Stimulated activated naive CD8-positive, alpha-beta T cell treated with anti-CD3 and anti-CD28 coated beads, Interleukin-15, Interleukin-2, amounts not matched to agents 100 U/mL and 50 U/mL, for 24 hours (primary cell): ENCODE results near the gene NDUFC2.
A peak's percentile ranks its signal among the peaks of the same experiment; 100 is the strongest.
"Not testable (repeated sequence)": the region's sequence is repeated elsewhere in the genome, so short reads cannot be mapped to it uniquely, and the experiment has no call there.

Source experiments
- ATAC-seq: fragments of 150-1000 bp; cut with Tn5 transposase; one replicate; pipeline ENCODE4 v1.10.0; 2021
- DNase-seq: peaks from one replicate; pipeline ENCODE4 v3.0.0; 2021

The NDUFC2 gene

DNA sequence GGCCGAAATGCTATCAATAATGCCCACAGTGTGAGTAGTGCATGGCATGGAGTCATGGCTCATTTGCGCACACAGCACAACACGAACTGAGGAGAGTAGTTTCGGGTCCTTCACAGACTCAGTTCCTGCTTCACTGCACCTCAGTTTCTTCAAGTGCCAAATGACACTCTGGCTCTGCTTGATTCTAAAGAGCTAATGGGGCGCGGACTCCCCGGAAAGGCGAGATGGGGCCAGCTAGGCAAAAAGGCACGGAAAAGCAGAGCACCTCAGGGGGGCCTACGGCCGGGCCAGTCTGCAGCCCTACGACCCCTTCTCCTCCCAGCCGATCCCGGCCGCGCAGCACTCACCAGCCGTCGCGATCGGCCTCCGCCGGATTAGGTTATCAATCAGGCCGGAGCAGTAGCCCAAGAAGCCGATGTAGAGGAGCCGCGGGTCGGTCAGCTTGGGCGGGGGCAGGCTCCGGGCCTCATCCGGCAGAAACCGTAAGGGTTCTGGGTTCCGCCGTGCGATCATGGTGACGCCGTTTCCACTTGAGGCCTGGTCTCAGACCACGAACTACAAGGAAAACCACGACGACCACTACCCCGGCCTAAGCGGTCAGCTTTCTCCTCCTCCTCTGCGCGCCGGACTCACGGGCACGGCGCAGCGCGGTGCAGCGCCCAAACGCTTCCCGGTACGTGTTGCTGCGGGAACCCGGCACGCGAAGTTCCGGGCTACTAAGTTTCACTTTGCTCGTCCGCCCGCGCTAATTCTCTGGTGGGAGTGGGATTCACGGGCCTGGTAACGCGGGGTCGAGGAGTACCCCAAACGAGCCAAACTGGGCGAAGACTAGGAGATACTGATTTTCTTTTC is at the start of gene NDUFC2:
Gene NDUFC2 (minus strand): TSS at position 631 of the 852 bp plus-strand sequence. CDS start 118 bp downstream, at position 513.
- ATAC-seq (peak; percentile 83), DNase-seq (peak; percentile 79)

- ATAC-seq (no peak), DNase-seq (no peak)
These were observed 47.7 kb upstream of the NDUFC2 start for GRCh38 chr11:78127403-78127802.

- DNase-seq: no peak
- ATAC-seq: no peak
These were observed 33.1 kb upstream of the NDUFC2 start for GRCh38 chr11:78112582-78113275.

- DNase-seq (no peak), ATAC-seq (no peak)
These were observed 31.6 kb upstream of the NDUFC2 start for GRCh38 chr11:78111298-78111697.

DNA sequence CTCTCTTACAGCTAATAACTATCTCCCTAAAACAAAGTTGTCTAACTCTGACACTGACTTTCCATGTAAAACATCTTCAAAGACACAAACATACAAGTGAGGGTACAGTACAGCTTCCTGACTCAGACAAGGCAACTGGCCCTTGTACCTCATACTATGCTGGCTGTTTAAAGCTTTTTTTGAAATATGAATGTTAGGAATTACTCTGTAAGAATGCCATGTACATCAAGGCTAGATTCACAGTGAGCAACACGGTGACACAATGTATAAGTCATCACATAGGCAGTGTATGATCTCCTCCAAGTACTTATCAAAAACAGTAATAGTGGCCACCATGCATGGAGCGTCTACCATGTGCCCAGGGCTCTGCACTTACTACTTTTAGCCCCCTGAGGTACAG is 31.2 kb upstream of the NDUFC2 start:
- DNase-seq: no peak
- ATAC-seq: no peak

DNA sequence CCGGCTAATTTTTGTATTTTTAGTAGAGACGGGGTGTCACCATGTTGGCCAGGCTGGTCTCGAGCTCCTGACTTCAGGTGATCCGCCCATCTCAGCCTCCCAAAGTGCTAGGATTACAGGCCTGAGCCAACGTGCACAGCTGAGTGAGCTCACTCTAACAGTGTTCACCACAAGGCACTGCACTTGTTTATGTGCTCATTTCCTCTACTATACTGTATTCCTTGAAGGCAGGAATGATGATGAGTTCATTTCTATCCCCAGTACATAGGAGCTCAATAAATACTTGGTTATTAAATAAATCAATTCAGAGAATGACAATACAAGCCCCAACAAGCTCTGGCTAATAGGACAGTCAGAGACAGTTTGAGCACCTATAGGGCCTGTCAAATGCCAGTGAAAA is 30.7 kb upstream of the NDUFC2 start:
- no peak for DNase-seq
- ATAC-seq: no peak

DNA sequence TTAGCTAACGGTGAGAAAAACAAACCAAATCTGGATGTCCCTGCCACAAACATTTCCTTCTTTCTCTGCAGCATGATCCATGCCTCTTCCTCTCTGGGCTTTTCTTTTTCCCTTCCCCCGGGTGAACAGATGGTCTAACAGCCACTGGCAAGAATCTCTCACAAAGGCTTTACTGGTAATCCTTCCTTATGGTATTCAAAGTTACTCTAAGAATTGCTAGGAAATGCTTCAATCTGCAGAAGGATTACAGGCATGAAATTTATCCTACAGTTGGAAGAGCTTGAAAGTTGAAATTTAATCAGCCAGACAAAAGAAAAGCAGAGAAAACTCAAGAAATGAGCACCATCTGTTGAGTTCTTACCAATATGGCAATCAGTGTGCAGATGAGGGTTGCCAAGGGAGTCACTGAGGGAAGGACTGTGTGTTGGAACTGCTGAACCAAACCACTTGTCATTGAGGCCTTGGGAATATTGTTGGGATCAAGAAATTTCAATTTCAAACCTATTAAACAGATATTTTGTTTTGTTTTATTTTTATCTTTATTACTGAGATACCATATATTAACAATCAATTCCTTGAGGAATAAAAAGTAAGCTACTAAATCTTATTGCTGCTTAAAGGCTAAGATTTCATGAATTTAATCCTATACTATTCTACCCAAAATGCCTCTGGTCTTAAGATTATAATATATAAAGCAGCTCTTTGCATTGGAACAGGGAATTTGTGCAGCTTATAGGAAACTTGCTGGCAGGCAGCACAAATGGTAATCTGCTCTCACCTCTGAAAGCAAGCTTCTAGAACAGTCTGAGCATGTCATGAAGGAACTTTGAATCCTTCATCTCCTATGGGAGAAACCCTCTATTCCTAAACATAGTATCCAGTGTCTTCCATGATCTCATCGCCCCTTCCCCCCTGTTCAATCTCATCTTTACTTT is 29.7 kb upstream of the NDUFC2 start:
- no peak for DNase-seq

DNA sequence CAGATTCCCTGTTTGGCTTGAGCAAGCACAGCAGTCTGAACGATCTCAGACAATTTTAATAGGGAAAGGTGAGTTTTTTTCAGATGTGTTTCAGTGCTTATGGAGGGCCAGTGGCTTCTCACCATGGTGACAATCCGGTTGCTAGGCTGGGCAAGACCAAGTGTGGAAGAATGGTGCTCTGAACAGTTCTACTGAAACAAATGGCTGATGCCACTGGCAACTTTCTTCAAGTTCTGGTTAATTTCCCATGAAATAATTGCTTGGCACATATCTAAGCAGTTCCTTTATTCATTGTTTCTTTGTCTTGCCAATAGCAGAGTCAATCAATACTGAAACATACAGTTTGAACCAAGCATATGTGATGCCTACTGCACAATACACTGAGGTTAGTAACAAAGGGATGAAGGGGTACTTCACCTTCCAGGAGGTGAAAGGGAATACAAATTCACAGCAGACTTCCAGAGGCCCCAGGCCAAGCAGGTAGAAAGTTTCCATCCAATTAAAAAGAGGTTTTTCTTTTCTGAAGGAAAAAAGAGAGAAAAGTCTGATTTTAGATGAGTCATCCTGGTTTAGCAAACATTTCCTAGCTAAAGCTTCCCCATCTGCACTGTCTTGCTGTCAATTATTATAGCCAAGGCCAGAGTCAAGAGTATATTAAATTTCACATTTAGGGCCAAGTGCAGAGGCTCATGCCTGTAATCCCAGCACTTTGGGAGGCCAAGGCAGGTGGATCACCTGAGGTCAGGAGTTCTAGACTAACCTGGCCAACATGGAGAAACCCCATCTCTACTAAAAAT is 21.2 kb upstream of the NDUFC2 start:
- no peak for ATAC-seq
- DNase-seq: no peak

More for the DNA sequence above, 29.7 kb upstream of the NDUFC2 start:
- ATAC-seq: no peak

DNA sequence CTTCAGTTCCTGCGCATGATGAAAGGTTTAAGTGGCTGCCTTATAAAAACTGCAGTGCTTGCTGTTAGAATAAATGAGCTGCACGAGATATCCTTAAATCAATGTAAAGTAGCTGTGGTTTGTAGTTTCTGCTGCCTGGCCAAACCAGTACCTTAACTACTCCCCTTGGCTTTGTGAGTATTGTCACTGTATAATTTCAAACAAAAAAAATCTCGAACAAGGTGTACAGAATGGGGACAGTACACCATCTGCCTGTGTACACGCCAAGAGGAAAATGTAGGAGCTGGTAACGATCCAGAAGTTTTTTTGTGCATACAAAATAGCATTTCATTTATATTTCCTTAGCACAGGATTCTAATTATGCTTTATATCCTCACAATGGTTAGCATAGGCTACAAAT is 20.6 kb upstream of the NDUFC2 start:
- ATAC-seq (no peak), DNase-seq (no peak)

DNA sequence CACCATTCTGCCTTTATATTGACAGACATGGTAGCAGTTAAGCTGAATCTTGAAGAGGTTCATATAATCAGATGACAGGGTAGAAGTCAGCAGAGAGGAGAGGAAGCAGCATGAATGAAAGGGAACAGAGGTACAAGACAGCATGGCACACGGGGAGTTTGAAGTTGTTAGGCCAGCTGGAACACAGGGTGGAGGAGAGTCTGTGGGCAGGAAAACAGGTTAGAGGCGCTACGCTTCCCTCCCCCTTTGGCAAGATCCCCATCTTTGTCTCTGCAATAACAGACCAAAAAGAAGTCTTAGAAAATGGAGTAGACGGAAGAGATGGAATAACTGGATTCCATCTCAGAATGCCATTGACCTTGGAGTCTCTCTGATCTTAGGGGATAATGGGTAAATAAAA is 20.0 kb upstream of the NDUFC2 start:
- DNase-seq: no peak
- ATAC-seq: no peak

DNA sequence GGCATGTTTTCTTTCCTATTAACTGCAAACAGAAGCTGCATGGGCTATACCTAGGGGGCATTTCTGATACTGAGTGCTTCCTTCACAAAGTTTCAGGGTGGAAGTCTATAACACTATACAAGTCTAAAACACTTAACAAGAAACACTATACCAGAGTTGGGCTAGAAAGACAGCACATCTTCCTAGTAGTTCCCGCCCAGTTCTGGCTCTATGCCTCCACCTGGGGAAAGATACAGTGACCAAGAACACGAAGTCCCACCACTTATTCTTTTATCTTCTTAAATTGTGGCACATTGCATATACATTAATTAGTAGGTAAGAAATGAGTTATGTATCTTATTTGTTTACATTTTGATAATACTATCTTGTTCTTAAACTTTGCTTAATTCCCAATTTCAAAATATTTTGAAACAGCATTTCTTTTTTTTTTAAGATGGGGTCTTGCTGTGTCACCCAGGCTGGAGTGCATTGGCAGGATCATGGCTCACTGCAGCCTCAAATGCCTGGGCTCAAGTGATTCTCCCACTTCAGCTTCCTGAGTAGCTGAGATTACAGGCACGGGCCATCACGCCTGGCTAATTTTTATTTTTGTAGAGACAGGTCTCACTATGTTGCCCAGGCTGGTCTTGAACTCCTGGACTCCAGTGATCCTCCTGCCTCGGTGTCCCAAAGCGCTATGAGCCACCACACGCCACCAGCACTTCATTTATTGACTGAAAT is 18.2 kb upstream of the NDUFC2 start:
- ATAC-seq: no peak
- DNase-seq: no peak

- ATAC-seq (peak; percentile 97), DNase-seq (peak; percentile 4)
These were observed 14.6 kb upstream of the NDUFC2 start for GRCh38 chr11:78094250-78094649.

DNA sequence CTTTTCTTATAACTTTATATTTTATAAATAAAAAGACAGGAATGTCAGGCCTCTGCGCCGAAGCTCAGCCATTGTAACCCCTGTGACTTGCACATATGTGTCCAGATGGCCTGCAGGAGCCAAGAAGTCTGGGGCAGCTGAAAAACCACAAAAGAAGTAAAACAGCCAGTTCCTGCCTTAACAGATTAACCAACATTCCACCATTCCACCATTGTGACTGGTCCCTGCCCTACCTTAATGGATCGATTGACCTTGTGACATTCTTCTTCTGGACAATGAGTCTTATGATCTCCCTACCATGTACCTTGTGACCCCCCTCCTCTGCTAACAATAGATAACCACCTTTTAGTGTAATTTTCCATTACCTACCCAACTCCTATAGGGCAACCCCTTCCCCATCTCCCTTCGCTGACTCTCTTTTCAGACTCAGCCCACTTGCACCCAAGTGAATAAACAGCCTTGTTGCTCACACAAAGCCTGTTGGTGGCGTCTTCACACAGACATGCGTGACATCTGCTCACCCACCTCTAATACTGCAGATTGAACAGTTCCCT is 6.9 kb upstream of the NDUFC2 start:
- not testable (repeated sequence) for DNase-seq, ATAC-seq

- no peak for ATAC-seq
These were observed 6.3 kb upstream of the NDUFC2 start for GRCh38 chr11:78085972-78086371.

DNA sequence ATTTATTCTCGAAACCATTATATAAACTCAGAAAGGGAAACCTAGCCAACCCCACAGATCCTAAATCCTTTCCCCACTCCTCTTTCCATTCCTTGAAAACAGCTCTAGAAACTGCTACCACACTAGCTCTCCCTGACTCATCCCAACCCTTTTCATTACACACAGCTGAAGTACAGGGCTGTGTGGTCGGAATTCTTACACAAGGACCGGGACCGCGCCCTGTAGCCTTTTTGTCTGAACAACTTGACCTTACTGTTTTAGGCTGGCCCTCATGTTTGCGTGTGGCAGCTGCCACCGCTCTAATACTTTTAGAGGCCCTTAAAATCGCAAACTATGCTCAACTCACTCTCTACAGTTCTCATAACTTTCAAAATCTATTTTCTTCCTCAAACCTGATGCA is 4.8 kb upstream of the NDUFC2 start:
- ATAC-seq, DNase-seq: not testable (repeated sequence)

More at GRCh38 chr11:78085972-78086371, 6.3 kb upstream of the NDUFC2 start:
- no peak for DNase-seq

- no peak for ATAC-seq
- no peak for DNase-seq
These were observed 3.4 kb upstream of the NDUFC2 start for GRCh38 chr11:78083021-78083420.

DNA sequence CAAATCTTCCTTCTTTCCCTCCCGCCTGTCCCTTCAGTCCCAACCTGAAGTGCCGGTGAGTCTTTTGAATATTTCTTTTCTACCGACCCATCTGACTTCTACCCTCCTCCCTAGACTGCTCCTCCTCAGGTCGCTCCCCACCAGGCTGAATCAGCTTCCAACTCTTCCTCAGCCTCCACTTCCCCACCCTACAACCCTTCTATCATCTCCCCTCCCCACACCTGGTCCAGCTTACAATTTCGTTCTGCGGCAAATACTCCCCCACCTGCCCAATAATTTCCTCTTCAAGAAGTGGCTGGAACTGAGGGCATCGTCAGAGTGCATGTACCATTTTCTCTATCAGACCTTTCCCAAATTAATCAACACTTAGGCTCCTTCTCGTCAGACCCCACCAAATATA is 2.5 kb upstream of the NDUFC2 start:
- ATAC-seq (no peak), DNase-seq (no peak)

DNA sequence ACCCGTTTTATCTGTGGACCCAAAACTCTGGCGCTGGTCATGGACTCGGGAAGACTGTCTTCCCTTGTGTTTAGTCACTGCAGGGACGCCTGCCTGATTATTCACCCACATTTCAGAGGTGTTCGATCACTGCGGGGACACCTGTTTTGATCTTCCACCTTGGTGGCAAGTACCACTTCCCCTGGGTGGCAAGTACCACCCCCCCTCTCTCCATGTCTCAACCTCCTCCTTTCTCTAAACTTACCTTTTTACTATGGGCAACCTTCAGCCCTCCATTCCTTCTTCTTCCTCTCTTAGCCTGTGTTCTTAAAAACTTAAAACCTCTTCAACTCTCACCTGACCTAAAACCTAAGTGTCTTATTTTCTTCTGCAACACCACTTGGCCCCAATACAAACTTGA is 1.9 kb upstream of the NDUFC2 start:
- DNase-seq (no peak), ATAC-seq (no peak)

DNA sequence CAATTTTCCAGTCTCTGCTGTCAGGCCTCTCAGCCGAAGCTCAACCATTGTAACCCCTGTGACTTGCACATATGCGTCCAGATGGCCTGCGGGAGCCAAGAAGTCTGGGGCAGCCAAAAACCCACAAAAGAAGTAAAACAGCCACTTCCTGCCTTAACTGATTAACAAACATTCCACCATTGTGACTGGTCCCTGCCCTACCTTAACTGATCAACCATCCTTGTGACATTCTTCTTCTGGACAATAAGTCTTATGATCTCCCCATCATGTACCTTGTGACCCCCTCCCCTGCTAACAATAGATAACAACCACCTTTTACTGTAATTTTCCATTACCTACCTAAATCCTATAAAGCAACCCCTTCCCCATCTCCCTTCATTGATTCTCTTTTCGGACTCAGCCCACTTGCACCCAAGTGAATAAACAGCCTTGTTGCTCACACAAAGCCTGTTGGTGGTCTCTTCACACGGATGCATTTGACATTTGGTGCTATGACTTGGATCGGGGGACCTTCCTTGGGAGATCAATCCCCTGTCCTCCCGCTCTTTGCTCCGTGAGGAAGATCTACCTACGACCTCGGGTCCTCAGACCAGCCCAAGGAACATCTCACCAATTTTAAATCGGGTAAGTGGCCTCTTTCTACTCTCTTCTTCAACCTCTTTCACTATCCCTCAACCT is 1.3 kb upstream of the NDUFC2 start:
- DNase-seq (no peak), ATAC-seq (no peak)
